Nephron (organoid): ENCODE data around the gene RNF123.

Experiments
- H3K27ac Mint-ChIP-seq, 3 experiments: 2 replicates each; pipeline ENCODE4 v1.8.0; 2020; ENCODE audit warnings: mixed read lengths in 3 of 3, mild to moderate bottlenecking in 2 of 3, moderate library complexity in 1 of 3
- H3K27me3 Mint-ChIP-seq: 2 replicates; pipeline ENCODE4 v1.8.0; 2021; ENCODE audit warnings: low read depth, mild to moderate bottlenecking, moderate library complexity, mixed read lengths
- H3K36me3 Mint-ChIP-seq: 2 replicates; pipeline ENCODE4 v1.8.0; 2020; ENCODE audit warnings: low read depth, mixed read lengths
- H3K4me1 Mint-ChIP-seq: 2 replicates; pipeline ENCODE4 v1.8.0; 2020; ENCODE audit warnings: mixed read lengths
- H3K4me3 Mint-ChIP-seq, 3 experiments: 2 replicates each; pipeline ENCODE4 v1.8.0; 2020; ENCODE audit warnings: mild to moderate bottlenecking in 3 of 3, mixed read lengths in 3 of 3, moderate library complexity in 2 of 3
- H3K9me3 Mint-ChIP-seq: 2 replicates; pipeline ENCODE4 v1.8.0; 2020; ENCODE audit warnings: mixed read lengths
- TF ChIP-seq, protein P1 (sequence below), 3 experiments: fragments of 200-600 bp; sonication (generic); IDR thresholded peaks; one replicate each; pipeline ENCODE4 v1.5.0; 2021; ENCODE audit warnings: antibody characterized with exemption in 3 of 3; ENCODE audit not compliant: unreplicated experiment in 3 of 3

RNF123 gene

GRCh38 chr3:49661281-49661680 lies 28.1 kb upstream of the RNF123 start:
- H3K4me1 Mint-ChIP-seq = peaks cover 16% of the 10 kb centered on the region
- H3K9me3 Mint-ChIP-seq = no peaks in the 10 kb centered on the region
- H3K36me3 Mint-ChIP-seq = no peaks in the 10 kb centered on the region
- H3K27me3 Mint-ChIP-seq = no peaks in the 10 kb centered on the region
- no peak overlapping the region for H3K27ac Mint-ChIP-seq
- TF ChIP-seq, protein P1, sequence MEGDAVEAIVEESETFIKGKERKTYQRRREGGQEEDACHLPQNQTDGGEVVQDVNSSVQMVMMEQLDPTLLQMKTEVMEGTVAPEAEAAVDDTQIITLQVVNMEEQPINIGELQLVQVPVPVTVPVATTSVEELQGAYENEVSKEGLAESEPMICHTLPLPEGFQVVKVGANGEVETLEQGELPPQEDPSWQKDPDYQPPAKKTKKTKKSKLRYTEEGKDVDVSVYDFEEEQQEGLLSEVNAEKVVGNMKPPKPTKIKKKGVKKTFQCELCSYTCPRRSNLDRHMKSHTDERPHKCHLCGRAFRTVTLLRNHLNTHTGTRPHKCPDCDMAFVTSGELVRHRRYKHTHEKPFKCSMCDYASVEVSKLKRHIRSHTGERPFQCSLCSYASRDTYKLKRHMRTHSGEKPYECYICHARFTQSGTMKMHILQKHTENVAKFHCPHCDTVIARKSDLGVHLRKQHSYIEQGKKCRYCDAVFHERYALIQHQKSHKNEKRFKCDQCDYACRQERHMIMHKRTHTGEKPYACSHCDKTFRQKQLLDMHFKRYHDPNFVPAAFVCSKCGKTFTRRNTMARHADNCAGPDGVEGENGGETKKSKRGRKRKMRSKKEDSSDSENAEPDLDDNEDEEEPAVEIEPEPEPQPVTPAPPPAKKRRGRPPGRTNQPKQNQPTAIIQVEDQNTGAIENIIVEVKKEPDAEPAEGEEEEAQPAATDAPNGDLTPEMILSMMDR (IDR thresholded peaks at IDR 0.05; ENCODE audit: unreplicated experiment in 3 of 3) = no peak
- no peak overlapping the region for H3K4me3 Mint-ChIP-seq

DNA sequence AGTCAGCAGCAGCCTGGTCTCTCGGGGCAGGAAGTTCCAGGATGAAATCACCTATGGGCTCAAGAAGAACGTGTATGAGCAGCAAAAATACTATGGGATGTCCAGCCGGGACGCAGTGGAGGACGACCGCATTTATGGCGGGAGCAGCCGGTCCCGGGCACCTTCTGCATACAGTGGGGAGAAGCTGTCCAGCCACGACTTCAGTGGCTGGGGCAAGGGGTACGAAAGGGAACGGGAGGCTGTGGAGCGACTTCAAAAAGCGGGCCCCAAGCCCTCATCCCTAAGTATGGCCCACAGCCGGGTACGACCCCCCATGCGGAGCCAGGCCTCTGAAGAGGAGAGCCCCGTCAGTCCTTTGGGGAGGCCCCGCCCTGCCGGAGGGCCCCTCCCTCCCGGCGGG lies 27.3 kb upstream of the RNF123 start:
- Mint-ChIP-seq H3K4me3 (no peak overlapping the region), H3K27ac (no peak overlapping the region), H3K27me3 (no peaks in the 10 kb centered on the region), H3K36me3 (no peaks in the 10 kb centered on the region), H3K4me1 (peaks cover 12% of the 10 kb centered on the region), H3K9me3 (no peaks in the 10 kb centered on the region)
- TF ChIP-seq, protein P1 (IDR thresholded peaks at IDR 0.05; ENCODE audit: unreplicated experiment in 3 of 3) = no peak

DNA sequence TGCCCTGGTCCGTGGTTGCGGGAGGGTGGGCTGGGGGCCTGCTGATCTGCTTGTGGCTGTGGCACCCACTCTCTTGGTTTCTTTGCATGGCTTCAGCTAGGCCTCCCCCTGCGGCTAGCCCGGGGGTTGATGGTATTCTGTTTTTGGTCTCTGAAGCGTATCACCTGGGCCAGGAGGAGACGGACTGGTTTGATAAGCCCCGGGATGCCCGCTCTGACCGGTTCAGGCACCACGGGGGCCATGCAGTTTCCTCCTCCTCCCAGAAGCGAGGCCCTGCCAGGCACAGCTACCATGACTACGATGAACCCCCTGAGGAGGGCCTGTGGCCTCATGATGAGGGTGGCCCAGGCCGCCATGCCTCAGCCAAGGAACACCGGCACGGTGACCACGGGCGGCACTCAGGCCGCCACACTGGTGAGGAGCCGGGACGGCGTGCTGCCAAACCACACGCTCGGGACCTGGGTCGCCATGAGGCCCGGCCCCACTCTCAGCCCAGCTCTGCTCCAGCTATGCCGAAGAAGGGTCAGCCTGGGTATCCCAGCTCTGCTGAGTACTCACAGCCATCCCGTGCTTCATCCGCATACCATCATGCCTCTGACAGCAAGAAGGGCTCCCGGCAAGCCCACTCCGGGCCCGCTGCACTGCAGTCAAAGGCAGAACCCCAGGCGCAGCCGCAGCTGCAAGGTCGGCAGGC lies 26.5 kb upstream of the RNF123 start:
- Mint-ChIP-seq H3K4me3 (no peak overlapping the region), H3K27ac (no peak overlapping the region), H3K4me1 (peaks cover 12% of the 10 kb centered on the region), H3K36me3 (no peaks in the 10 kb centered on the region), H3K27me3 (no peaks in the 10 kb centered on the region), H3K9me3 (no peaks in the 10 kb centered on the region)
- TF ChIP-seq, protein P1 (IDR thresholded peaks at IDR 0.05; ENCODE audit: unreplicated experiment in 3 of 3) = no peak

- no peaks in the 10 kb centered on the region for H3K36me3 Mint-ChIP-seq
- H3K9me3 Mint-ChIP-seq = no peaks in the 10 kb centered on the region
- H3K27ac Mint-ChIP-seq = no peak overlapping the region
- TF ChIP-seq, protein P1 (IDR thresholded peaks at IDR 0.05; ENCODE audit: unreplicated experiment in 3 of 3) = no peak
- H3K4me1 Mint-ChIP-seq = peaks cover 14% of the 10 kb centered on the region
- no peaks in the 10 kb centered on the region for H3K27me3 Mint-ChIP-seq
- no peak overlapping the region for H3K4me3 Mint-ChIP-seq
These were observed 25.5 kb upstream of the RNF123 start for GRCh38 chr3:49663831-49664230.

- H3K4me1 Mint-ChIP-seq = peaks cover 16% of the 10 kb centered on the region
- H3K27me3 Mint-ChIP-seq = no peaks in the 10 kb centered on the region
- TF ChIP-seq, protein P1 (IDR thresholded peaks at IDR 0.05; ENCODE audit: unreplicated experiment in 3 of 3) = no peak
- H3K9me3 Mint-ChIP-seq = no peaks in the 10 kb centered on the region
- H3K4me3 Mint-ChIP-seq = no peak overlapping the region
- no peak overlapping the region for H3K27ac Mint-ChIP-seq
- no peaks in the 10 kb centered on the region for H3K36me3 Mint-ChIP-seq
These were observed 25.1 kb upstream of the RNF123 start for GRCh38 chr3:49664300-49664699.
